Measurements from ENCODE around the gene VLDLR.
"Not testable (repeated sequence)": the region's sequence is repeated elsewhere in the genome, so short reads cannot be mapped to it uniquely, and the experiment has no call there.

The VLDLR gene

GRCh38 chr9:2664174-2665065 is 42.8 kb downstream of the VLDLR start:
- no peak for DNase-seq

- DNase-seq = no peak
Observed at GRCh38 chr9:2666569-2666968, 45.0 kb downstream of the VLDLR start.

GRCh38 chr9:2673161-2673560 is 51.6 kb downstream of the VLDLR start:
- DNase-seq = no peak

- DNase-seq = no peak
Observed at GRCh38 chr9:2674141-2674824, 52.7 kb downstream of the VLDLR start.

- no peak for DNase-seq
Observed at GRCh38 chr9:2675834-2676233, 54.2 kb downstream of the VLDLR start.

GRCh38 chr9:2676466-2676865 is 54.9 kb downstream of the VLDLR start:
- DNase-seq = no peak

- peak; percentile 29 for DNase-seq
Observed at GRCh38 chr9:2677915-2678889, 56.6 kb downstream of the VLDLR start.

- no peak for DNase-seq
Observed at GRCh38 chr9:2679011-2679410, 57.4 kb downstream of the VLDLR start.

- DNase-seq = no peak
Observed at GRCh38 chr9:2681981-2682380, 60.4 kb downstream of the VLDLR start.

GRCh38 chr9:2686911-2687310 is 65.3 kb downstream of the VLDLR start:
- DNase-seq = no peak

- no peak for DNase-seq
Observed at GRCh38 chr9:2688636-2689035, 67.0 kb downstream of the VLDLR start.

- DNase-seq = no peak
Observed at GRCh38 chr9:2691212-2691611, 69.6 kb downstream of the VLDLR start.

- DNase-seq = no peak
Observed at GRCh38 chr9:2691626-2692025, 70.0 kb downstream of the VLDLR start.

GRCh38 chr9:2693056-2693455 is 71.5 kb downstream of the VLDLR start:
- no peak for DNase-seq

- no peak for DNase-seq
Observed at GRCh38 chr9:2697492-2697891, 75.9 kb downstream of the VLDLR start.

GRCh38 chr9:2700398-2700797 is 78.8 kb downstream of the VLDLR start:
- no peak for DNase-seq

- DNase-seq = no peak
Observed at GRCh38 chr9:2700909-2701550, 79.4 kb downstream of the VLDLR start.

- no peak for DNase-seq
Observed at GRCh38 chr9:2704504-2704903, 82.9 kb downstream of the VLDLR start.

- DNase-seq = not testable (repeated sequence)
Observed at GRCh38 chr9:2707256-2707655, 85.7 kb downstream of the VLDLR start.
